HG03135 (cell line): ENCODE data around the gene CYP1A2.
"Not testable (repeated sequence)": the region's sequence is repeated elsewhere in the genome, so short reads cannot be mapped to it uniquely, and the experiment has no call there.

ENCODE experiments used
- ATAC-seq: cut with Tn5 transposase; IDR thresholded peaks from one replicate; pipeline ENCODE4 v1.9.1; 2021; ENCODE audit warnings: mild to moderate bottlenecking, moderate library complexity; ENCODE audit not compliant: unreplicated experiment

The CYP1A2 gene

DNA sequence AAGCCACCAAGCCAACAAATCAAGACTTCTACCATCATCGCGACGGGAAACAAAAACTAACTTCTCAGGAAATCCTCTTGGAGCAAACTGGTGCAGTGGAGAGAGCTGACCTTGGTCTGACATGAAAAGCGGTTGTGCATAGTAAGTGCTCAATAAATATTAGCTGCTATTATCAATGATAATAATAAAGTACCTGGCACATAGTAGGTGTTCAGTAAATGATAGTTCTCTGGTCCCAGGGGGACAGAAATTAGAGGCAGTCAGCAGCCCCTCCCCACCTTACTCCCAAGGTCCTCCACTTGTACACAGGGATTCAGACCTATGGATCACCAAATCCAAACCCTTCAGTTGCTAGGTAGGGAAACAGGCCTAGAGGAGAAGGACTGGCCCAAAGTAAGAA is 27.2 kb downstream of the CYP1A2 start:
- ATAC-seq, result no peak

DNA sequence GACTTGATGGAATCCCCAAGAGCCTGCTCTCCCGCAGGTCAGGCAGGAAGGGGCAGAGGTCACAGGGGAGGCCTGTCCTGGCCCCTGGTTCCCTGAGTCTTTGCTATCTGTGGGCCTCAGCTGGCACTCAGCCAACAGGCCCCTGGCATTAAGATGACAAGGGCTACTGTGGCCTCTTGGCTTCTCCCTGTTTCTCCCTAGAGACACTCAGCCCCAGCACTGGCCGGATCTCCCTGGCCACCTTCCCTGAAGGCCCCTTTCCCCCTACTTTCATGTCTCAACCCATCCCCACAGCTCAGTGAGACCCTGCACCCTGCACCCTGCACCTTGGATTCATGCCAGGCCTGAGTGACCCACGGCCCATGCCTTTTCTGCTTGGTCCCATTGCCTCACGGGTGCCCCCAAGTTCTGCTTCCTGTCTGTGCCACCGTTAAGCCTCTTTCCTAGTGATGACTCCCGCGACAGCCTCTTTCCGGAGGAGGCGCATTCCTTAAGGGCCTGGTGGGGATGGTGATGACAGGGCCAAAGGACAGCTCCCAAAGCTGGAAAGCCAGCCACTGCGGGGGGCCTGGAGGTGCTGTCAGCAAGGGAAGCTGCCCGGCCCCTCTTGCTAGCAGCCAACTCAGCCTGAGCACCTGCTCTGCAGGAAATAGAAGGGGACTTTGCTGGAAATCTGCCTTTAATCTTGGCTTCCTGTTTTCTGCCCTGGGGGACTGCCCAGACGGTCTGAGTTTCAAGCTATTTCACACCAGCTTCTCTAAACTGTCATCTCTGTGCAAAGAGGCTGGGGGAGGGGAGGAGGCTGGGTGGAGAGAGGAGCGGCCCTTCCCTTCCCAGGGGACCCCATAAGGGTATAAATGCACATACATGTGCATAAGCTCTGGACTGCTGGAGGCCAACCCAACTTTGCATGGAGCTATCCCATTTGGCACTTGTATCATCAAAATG is 28.4 kb downstream of the CYP1A2 start:
- no peak for ATAC-seq

DNA sequence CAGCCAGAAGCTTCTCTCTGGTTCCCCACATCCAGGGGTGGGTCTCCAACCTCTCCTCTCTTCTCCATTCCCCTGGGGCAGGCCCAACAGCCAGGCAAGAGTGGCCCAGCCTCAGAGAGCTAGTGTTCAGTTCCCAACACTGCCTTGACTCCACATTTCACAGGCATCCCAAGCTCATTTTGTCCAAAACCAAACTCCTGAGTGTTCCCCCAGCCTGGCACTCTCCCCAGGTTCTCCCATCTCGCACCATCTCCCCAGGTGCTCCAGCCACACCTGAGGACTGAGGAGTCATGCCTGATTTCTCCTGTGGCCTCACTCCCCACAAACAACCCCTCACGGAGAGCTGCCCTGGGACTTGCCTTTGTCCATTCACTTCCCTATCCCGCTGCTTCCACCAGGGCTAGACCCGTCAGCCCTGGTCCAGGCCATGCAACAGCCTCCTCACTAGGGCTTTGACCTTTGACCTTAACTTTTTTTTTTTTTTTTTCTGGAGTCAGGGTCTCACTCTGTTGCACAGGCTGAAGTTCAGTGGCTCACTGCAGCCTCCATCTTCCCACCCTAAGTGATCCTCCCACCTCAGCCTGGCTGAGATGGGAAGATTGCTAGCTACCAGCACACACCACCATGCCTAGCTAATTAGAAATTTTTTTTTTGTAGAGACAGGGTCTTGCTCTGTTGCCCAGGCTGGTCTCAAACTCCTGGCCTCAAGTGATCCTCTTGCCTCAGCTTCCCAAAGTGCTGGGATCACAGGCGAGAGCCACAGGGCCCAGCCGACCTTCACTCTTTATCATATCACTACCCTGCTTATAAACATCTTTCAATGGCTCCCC is 29.3 kb downstream of the CYP1A2 start:
- no peak for ATAC-seq

DNA sequence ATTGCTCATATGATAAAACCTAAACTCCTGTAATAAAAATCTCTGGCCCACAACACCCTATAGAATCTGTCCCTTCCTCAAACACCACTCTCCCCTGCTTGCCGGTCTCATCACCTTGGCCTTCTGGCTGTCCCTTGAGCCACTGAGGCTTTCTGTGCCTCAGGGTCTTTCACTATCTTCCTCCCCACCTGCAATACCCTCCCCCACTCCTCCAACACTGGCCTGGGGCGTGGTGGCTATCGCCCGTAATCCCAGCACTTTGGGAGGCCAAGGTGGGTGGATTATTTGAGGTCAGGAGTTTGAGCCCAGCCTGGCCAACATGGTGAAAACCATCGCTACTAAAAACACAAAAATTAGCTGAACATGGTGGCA is 29.9 kb downstream of the CYP1A2 start:
- no peak for ATAC-seq

DNA sequence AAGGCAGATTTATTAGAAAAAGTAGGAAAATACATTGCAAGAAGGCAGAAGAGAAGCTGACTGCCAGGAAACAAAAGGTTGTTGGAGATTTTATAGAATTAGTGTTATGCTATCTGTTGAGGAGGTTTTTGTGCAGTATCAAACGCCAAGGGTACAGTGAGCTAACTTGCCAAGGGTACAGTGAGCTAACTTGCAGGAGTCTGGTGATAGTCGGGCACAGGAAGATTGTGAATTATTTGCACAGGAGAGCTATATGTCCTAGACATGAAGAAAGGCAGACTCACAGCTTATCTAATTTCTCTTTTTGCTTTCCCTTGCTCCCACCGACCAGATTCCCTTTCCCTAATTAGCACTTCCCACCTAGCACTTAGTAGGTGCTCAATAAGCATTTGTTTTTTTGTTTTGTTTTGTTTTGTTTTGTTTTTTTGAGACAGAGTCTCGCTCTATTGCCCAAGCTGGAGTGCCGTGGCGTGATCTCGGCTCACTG is 30.6 kb downstream of the CYP1A2 start:
- no peak for ATAC-seq

DNA sequence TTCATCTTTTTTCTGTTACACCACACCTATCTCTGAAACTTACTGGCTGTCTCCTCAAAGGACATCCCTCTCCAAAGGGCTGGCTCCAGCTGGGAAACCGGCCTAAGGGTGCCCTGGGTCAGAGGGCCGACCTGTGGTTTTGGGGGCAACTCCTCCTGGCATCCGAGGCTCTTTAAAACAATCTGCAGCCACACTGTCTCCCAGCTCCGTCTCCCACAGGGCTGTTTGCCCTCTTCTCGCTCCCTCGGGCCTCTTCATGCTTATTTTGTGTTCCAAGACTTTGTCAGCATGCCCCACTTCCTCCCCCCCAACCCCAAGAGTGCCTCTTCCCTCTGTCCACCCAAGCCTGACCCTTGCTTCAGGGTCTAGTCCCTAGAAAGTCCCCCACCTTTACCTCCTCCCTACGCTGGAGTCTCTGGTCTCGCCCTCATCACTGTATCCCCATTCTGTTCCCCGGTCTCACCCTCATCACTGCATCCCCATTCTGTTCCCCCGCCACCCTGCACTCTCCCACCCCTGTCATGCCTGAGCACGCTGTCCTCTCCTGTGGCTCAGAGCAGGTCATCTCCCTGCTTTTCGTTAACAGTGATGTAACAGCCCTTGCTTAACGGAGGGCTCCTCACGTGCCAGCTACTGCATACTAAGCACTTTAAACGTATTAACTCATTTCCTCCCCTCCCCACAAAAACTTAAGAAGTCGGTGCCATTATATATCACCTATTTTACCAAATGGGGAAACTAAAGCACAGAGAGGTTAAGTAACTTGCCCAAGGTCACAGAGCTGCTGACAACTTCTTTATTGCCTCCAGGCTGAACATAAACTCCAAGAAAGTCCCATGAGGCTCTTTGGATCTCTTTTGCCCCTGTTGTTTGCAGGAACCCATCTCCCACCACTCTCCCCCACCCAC is 32.1 kb downstream of the CYP1A2 start:
- no peak for ATAC-seq

DNA sequence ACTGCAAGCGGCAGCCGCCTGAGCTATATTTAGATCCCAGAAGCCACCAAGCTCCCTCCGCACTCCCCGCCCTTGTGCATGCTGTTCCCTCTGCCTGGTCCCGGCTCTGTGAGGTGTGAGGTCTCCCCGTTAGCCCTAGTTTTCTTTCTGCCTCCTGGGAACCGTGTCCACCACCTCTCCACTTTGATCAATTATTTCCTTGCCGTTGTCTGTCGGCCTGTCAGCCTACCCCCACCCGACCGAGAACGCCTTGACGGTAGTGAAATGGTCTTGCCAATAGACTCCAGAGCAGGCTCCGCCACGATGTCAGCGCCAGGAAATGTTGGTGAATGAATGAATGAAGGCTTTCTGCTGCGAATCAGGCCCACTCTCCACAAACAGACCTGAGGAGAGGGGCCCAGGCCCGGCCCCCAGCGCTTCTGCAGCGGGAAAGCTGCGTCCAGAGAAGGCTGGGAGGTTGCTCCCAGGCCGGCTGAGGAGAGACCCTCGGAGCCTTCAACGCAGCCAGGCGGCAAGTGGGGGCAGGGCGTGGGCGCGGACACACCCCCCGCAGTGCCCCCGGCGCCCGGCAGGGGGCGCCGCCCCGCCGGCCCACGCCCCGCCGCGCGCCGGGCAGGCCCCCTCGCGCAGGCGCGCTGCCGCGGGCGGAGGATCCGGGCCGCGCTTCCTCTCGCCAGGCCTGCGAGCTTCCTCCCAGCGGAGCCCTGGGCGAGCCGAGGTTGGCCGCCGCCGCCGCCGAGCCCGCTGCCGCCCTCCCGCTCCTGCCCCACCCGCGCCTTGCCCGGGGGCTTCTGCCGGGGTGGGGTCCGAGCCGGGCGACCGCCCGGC is 33.0 kb downstream of the CYP1A2 start, which contains the start of gene CSK:
CSK (plus strand) TSS at position 650 of the 828 bp plus-strand sequence. CDS start 16,218 bp downstream, outside the sequence.
- ATAC-seq, result peak; percentile 37

DNA sequence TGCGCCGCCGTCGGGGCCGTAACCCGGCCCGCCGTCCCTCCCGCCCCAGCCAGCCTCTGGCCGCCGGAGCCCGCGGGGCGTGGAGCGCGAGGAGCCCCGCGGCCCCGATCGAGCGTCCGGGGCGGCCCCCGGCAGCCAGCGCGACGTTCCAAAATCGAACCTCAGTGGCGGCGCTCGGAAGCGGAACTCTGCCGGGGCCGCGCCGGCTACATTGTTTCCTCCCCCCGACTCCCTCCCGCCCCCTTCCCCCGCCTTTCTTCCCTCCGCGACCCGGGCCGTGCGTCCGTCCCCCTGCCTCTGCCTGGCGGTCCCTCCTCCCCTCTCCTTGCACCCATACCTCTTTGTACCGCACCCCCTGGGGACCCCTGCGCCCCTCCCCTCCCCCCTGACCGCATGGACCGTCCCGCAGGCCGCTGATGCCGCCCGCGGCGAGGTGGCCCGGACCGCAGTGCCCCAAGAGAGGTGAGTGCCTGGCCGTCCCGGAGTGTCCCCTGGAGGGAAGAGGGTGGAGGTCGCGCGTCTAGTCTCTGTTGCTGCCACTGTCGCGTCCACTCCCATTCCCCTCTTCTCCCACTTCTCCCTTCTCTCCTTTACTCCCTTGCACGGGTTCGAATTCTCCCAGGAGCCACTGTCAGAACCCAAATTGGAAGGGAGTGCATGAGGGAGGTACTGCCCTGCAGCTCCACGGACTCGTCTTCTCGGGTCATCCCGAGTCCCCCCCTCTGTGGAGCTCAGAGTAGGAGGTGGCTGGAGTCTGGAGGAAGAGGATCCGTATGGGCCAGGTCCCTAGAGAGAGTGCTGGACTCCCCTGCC is 33.8 kb downstream of the CYP1A2 start:
- ATAC-seq, result peak; percentile 15

DNA sequence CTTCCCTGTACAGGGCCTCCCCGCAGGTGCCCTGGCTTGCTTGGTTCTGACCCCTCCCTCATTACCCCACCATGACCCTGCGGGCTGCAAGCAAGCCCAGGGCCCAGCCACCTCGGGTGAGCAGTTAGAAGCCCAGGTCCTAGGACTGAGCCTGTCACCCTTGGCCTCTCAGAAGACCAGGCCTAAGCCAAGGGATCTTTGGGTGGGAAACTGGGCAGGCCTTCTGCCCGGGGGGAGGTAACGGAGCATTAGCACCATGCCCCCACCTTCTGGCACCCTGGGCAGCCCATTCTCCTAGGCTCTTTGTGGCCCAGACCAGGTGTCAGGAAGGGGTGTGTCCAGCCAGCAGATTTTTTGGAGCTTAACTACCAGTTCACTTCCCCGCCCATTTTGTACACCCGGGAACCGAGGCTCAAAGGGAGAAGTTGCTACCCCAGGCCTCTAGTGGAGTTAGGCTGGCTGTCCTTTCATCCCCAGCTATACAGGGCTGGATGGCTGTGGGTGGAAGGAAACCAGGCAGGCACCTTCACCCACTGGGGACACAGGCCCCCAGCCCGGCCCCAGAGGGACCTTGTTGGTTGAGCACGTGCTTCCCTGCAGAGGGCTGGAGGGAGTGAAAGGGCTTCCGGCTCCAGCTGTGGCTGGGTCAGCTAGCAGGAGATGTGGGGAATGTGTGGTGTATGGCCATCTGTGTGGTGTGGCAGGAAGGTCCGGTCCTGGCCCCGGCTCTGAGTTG is 34.6 kb downstream of the CYP1A2 start:
- no peak for ATAC-seq

DNA sequence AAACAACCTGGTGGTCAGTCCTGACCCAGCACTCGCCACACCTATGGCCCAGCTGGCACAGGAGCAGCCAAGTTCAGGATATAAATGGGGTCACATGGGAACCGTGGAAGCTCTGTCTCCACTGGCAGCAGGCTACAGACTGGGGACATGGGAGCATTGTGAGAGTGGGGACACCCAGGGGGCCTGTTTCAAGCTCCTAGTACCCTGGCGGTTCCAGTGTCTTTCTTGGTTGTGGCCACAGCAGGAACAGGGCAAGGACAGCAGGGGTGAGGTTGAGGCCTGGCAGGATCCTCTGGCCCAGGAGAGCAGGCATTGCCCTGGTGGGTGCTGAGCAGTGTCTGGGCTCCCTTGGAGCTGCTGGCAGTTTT is 35.1 kb downstream of the CYP1A2 start:
- ATAC-seq, result no peak

DNA sequence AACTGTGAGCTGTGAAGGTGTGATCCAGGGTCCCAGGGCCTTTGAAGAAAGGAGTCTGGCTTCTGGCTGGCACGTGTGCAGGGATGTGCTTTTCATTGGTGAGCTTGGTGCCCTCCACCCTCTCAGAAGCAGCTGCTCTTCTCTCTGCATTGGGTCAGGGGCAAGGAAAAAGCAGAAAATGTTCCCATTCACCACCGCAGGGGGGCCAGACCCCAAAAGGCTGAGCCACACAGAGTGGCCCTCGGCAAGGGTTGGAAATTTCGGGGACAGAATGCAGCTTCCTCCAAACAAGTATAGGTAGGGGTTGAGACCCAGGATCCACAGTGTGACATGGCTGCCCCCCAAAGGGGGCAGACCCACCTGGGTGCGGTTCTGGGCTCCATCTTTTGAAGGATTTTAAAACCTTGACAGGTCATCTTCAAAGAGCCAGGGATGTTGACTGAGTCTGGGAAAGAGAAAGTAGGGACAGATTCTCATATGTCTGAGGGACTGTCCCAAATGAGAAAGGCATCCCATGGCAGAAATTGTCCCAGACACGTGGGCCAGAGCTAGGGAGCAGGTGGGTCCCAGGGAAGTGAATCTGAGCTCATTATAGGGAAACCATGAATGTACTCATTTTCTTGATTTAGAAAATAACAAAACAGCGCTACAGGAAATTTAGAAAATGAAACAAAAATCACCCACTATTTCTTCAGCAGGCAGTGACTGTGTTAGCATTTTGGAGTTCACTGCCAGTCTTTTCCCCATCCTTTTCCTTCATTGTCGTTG is 36.0 kb downstream of the CYP1A2 start:
- no peak for ATAC-seq

DNA sequence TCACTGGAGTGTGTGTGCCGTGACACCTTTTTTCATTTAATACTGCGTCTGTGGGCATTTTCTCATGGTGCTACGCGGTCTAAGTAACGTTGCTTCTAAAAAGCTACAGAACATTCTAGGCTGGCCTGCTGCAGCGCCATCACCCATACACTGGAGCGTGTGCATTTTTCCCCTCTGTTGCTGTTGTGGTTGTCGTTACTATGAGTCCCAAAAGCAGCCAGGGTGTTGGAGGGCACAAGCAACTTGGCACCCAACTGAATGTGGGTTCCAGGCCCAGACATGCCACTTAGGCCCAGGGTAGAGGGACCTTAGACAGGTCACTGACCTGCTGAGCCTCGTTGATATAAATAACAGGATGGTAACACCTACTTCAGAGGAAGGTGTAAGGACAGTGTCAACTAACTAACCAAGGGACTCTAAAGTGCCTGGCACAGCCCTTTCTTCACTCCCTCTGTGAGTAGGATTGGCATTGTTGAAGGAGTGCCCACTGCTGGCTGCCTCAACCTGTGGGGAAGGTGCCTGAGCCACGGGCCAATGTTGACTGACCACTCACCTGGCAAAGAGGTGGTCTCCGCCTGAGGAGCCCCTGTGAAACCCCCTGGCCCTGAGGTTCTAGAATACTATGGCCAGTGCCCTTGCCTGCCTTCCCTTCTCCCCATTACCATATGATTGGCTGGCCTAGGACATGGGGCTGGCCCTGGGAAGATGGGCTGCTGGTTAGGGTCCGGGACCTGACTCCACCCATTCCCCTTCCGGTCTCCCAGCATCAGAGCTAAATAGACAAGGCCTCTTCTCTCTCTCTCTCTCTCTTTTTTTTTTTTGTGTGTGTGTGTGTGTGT is 36.8 kb downstream of the CYP1A2 start:
- ATAC-seq, result no peak

DNA sequence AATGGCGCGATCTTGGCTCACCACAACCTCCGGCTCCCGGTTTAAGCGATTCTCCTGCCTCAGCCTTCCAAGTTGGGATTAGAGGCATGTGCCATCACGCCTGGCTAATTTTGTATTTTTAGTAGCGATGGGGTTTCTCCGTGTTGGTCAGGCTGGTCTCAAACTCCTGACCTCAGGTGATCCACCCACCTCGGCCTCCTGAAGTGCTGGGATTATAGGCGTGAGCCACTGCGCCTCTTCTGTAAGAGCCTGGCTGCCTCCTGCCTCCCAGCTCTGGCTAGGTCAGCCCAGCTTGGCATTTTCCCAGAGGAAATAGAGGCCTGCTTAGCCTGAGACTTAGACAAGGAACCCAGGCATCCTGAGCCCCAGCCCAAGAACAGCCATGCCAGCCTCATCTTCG is 37.4 kb downstream of the CYP1A2 start:
- ATAC-seq, result not testable (repeated sequence)

DNA sequence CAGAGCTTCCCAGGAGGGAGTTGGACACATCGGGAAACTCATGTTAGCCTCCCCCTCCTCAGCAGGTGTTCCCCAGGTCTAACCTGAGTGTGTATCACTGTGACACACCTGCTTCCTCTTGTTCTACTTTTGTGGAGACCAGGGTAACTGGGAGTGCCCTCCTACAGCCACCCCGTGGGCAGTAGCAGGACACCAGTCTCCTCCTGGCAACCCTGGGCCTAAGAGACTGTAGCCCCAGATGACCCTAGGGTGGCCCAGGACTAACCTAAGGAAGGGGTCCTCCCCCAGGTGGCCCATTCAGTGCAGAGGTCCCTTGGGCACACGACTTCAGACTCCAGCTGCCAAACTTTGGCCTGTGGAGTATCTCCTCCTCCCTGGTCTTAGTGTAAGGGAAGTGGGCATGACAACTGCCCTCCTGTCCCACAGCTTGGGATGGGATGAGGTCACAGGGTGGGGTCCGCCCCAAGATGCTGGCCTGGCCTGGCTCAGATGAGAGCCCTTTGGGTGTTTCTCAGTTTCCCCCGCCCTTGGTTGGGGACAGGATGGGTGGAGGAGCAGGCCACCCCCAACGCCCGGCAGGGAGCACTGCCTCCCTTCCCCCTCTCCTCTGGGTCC is 38.0 kb downstream of the CYP1A2 start:
- ATAC-seq, result no peak

DNA sequence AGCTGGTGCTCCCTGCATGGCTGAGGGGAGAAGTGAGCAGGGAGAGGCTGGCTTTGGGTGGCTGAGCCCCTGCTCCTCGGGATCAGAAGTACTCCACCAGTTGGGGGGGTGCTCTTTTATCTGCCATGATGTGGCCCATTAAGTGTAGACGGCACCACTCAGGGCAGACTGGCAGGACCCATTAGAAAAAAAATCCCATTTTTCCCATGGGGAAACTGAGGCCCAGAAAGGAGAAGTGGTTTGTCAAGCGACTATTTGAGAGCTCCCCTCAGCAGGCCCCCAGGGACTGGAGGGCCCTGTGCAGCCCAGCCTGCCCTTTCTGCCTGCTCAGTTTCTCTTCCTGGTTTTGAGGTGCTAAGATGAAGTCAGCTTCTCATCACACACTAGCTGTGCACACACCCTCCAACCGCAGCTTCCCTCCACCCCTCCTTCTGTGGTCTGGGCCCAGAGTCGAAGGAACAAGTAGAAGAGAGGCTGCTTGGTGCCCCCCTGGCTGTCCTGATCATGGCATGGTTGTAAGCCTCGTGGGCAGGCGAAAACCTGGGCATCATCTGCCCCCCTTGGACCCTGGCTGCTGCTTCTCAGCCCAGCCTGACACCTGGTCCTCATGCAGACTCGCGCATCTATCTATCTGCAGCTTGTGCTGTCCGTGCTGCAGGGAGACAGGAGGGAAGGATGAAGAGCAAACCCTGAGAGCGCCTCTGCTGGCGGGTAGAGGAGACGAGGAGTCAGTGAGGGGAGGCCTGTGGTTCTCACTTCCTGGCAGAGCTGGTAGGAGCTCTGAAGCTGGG is 38.8 kb downstream of the CYP1A2 start:
- ATAC-seq, result peak; percentile 47
